Effector memory CD4-positive, alpha-beta T cell (primary cell): ENCODE results near the gene SLX9.

ENCODE experiments used
- DNase-seq, 3 donors: peaks; one replicate each; pipeline ENCODE4 v3.0.0-alpha.2; 2020
- H3K27ac ChIP-seq: 2 replicates; pipeline ENCODE4 v1.7.0; 2013; ENCODE audit warnings: mild to moderate bottlenecking, low read length, moderate library complexity; ENCODE audit not compliant: insufficient read depth, poor library complexity, severe bottlenecking
- H3K27me3 ChIP-seq: replicated peaks from 2 replicates; pipeline ENCODE4 v1.7.0; 2013; ENCODE audit warnings: mild to moderate bottlenecking, low read length; ENCODE audit not compliant: insufficient read depth, control insufficient read depth, poor library complexity, severe bottlenecking
- H3K36me3 ChIP-seq: 2 replicates; pipeline ENCODE4 v1.7.0; 2013; ENCODE audit warnings: mild to moderate bottlenecking, low read length, moderate library complexity; ENCODE audit not compliant: control insufficient read depth, insufficient read depth
- H3K4me1 ChIP-seq: 2 replicates; pipeline ENCODE4 v1.7.0; 2013; ENCODE audit warnings: low read length, mild to moderate bottlenecking; ENCODE audit not compliant: control insufficient read depth, insufficient read depth, poor library complexity, severe bottlenecking
- H3K4me3 ChIP-seq: 2 replicates; pipeline ENCODE4 v1.7.0; 2013; ENCODE audit warnings: low read length, low read depth, mild to moderate bottlenecking; ENCODE audit not compliant: insufficient read depth, poor library complexity, severe bottlenecking
- H3K9me3 ChIP-seq: 2 replicates; pipeline ENCODE4 v1.7.0; 2013; ENCODE audit warnings: mild to moderate bottlenecking, low read length, moderate library complexity; ENCODE audit not compliant: control insufficient read depth

The SLX9 gene

GRCh38 chr21:44994047-44994694 is 54.3 kb downstream of the SLX9 start:
- Histone ChIP-seq H3K27me3 (no peaks in the 10 kb centered on the region), H3K4me3 (no peak overlapping the region), H3K4me1 (no peaks in the 10 kb centered on the region), H3K9me3 (no peaks in the 10 kb centered on the region), H3K27ac (no peak overlapping the region), H3K36me3 (no peaks in the 10 kb centered on the region)
- DNase-seq, result no peak

GRCh38 chr21:44994695-44995342 is 55.0 kb downstream of the SLX9 start:
- Histone ChIP-seq H3K4me3 (no peak overlapping the region), H3K27ac (no peak overlapping the region), H3K27me3 (no peaks in the 10 kb centered on the region), H3K4me1 (no peaks in the 10 kb centered on the region), H3K9me3 (no peaks in the 10 kb centered on the region), H3K36me3 (no peaks in the 10 kb centered on the region)
- DNase-seq, result no peak

- no peaks in the 10 kb centered on the region for H3K27me3 ChIP-seq
- H3K4me1 ChIP-seq, result no peaks in the 10 kb centered on the region
These were observed 55.6 kb downstream of the SLX9 start for GRCh38 chr21:44995343-44995941.

GRCh38 chr21:44996096-44996495 is 56.3 kb downstream of the SLX9 start:
- H3K27me3 ChIP-seq, result no peaks in the 10 kb centered on the region
- no peak for DNase-seq
- no peaks in the 10 kb centered on the region for H3K36me3 ChIP-seq
- no peak overlapping the region for H3K4me3 ChIP-seq
- no peaks in the 10 kb centered on the region for H3K9me3 ChIP-seq
- no peaks in the 10 kb centered on the region for H3K4me1 ChIP-seq
- no peak overlapping the region for H3K27ac ChIP-seq

More at GRCh38 chr21:44995343-44995941, 55.6 kb downstream of the SLX9 start:
- Histone ChIP-seq H3K9me3 (no peaks in the 10 kb centered on the region), H3K4me3 (no peak overlapping the region), H3K27ac (no peak overlapping the region), H3K36me3 (no peaks in the 10 kb centered on the region)
- no peak for DNase-seq

- Histone ChIP-seq H3K27me3 (no peaks in the 10 kb centered on the region), H3K4me1 (no peaks in the 10 kb centered on the region), H3K4me3 (no peak overlapping the region), H3K36me3 (no peaks in the 10 kb centered on the region), H3K9me3 (no peaks in the 10 kb centered on the region), H3K27ac (no peak overlapping the region)
- no peak for DNase-seq
These were observed 56.7 kb downstream of the SLX9 start for GRCh38 chr21:44996501-44996921.

GRCh38 chr21:44996983-44997936 is 57.4 kb downstream of the SLX9 start:
- DNase-seq, result no peak
- Histone ChIP-seq H3K27me3 (no peaks in the 10 kb centered on the region), H3K4me3 (no peak overlapping the region), H3K4me1 (no peaks in the 10 kb centered on the region), H3K36me3 (no peaks in the 10 kb centered on the region), H3K27ac (no peak overlapping the region), H3K9me3 (no peaks in the 10 kb centered on the region)

- Histone ChIP-seq H3K27me3 (no peaks in the 10 kb centered on the region), H3K27ac (no peak overlapping the region), H3K9me3 (no peaks in the 10 kb centered on the region)
These were observed 58.3 kb downstream of the SLX9 start for GRCh38 chr21:44998086-44998620.

GRCh38 chr21:44998621-44999427 is 59.0 kb downstream of the SLX9 start:
- no peak for DNase-seq
- Histone ChIP-seq H3K4me3 (no peak overlapping the region), H3K36me3 (no peaks in the 10 kb centered on the region), H3K27me3 (no peaks in the 10 kb centered on the region), H3K4me1 (no peaks in the 10 kb centered on the region), H3K9me3 (no peaks in the 10 kb centered on the region), H3K27ac (no peak overlapping the region)

More at GRCh38 chr21:44998086-44998620, 58.3 kb downstream of the SLX9 start:
- no peaks in the 10 kb centered on the region for H3K4me1 ChIP-seq
- H3K4me3 ChIP-seq, result no peak overlapping the region
- DNase-seq, result no peak
- H3K36me3 ChIP-seq, result no peaks in the 10 kb centered on the region

- H3K27me3 ChIP-seq, result no peaks in the 10 kb centered on the region
- H3K36me3 ChIP-seq, result no peaks in the 10 kb centered on the region
These were observed 59.7 kb downstream of the SLX9 start for GRCh38 chr21:44999428-44999971.

More at GRCh38 chr21:44999428-44999971, 59.7 kb downstream of the SLX9 start:
- no peak overlapping the region for H3K27ac ChIP-seq
- no peaks in the 10 kb centered on the region for H3K4me1 ChIP-seq
- DNase-seq, result no peak
- no peaks in the 10 kb centered on the region for H3K9me3 ChIP-seq
- H3K4me3 ChIP-seq, result no peak overlapping the region
